ACC112 (cell line): ENCODE data around the gene ATP2A3.

Experiments
- H2AFZ ChIP-seq: fragments of 200-600 bp; sonication (generic); one replicate; pipeline ENCODE4 v1.6.0; 2017; ENCODE audit warnings: antibody characterized with exemption, low read length; ENCODE audit not compliant: unreplicated experiment
- H3K27ac ChIP-seq: fragments of 200-600 bp; sonication (generic); 2 replicates; pipeline ENCODE4 v1.5.1; 2014; ENCODE audit warnings: low read depth, mild to moderate bottlenecking, antibody characterized with exemption, low read length, moderate library complexity
- H3K27me3 ChIP-seq: fragments of 200-600 bp; sonication (generic); 2 replicates; pipeline ENCODE4 v1.6.1; 2014; ENCODE audit warnings: mild to moderate bottlenecking, antibody characterized with exemption, low read length, moderate library complexity, mixed read lengths; ENCODE audit not compliant: insufficient read depth
- H3K36me3 ChIP-seq: fragments of 200-600 bp; sonication (generic); 2 replicates; pipeline ENCODE4 v1.6.1; 2016; ENCODE audit warnings: mild to moderate bottlenecking, antibody characterized with exemption, low read length, moderate library complexity, mixed read lengths; ENCODE audit not compliant: insufficient read depth
- H3K4me1 ChIP-seq: fragments of 200-600 bp; sonication (generic); one replicate; pipeline ENCODE4 v1.6.1; 2016; ENCODE audit warnings: low read length, mixed read lengths; ENCODE audit not compliant: insufficient read depth, unreplicated experiment, control insufficient read depth
- H3K4me3 ChIP-seq: fragments of 200-600 bp; sonication (generic); 2 replicates; pipeline ENCODE4 v1.5.1; 2014; ENCODE audit warnings: mild to moderate bottlenecking, low read depth, low read length
- H3K79me2 ChIP-seq: fragments of 200-600 bp; sonication (generic); one replicate; pipeline ENCODE4 v1.6.0; 2016; ENCODE audit warnings: low read length; ENCODE audit not compliant: control insufficient read depth, unreplicated experiment, insufficient read depth

The ATP2A3 gene

GRCh38 chr17:3916825-3917224 lies 47.4 kb downstream of the ATP2A3 start:
- H3K36me3 ChIP-seq = no peaks in the 10 kb centered on the region
- H3K27me3 ChIP-seq = no peaks in the 10 kb centered on the region
- H3K27ac ChIP-seq = no peak overlapping the region
- H3K79me2 ChIP-seq = no peaks in the 10 kb centered on the region
- no peak overlapping the region for H2AFZ ChIP-seq
- peaks cover 6% of the 10 kb centered on the region for H3K4me1 ChIP-seq
- no peak overlapping the region for H3K4me3 ChIP-seq

- no peaks in the 10 kb centered on the region for H3K27me3 ChIP-seq
- no peaks in the 10 kb centered on the region for H3K36me3 ChIP-seq
- H3K27ac ChIP-seq = no peak within 1 kb of the TSS
- peaks cover 6% of the 10 kb centered on the region for H3K4me1 ChIP-seq
- no peaks in the 10 kb centered on the region for H3K79me2 ChIP-seq
- H3K4me3 ChIP-seq = no peak within 1 kb of the TSS
- no peak within 1 kb of the TSS for H2AFZ ChIP-seq
Observed at GRCh38 chr17:3915995-3916696, 48.1 kb downstream of the ATP2A3 start, which contains the start of gene P2RX1. Gene P2RX1, minus strand, starts transcription at chr17:3916465. Its CDS starts 240 bp downstream, at chr17:3916225.

- Histone ChIP-seq H3K79me2 (no peaks in the 10 kb centered on the region), H3K36me3 (no peaks in the 10 kb centered on the region), H3K27me3 (no peaks in the 10 kb centered on the region), H3K4me1 (peaks cover 6% of the 10 kb centered on the region), H3K27ac (no peak overlapping the region), H3K4me3 (no peak overlapping the region), H2AFZ (no peak overlapping the region)
Observed at GRCh38 chr17:3915581-3915994, 48.6 kb downstream of the ATP2A3 start.

- H2AFZ ChIP-seq = no peak overlapping the region
- H3K4me3 ChIP-seq = no peak overlapping the region
- H3K27ac ChIP-seq = no peak overlapping the region
- no peaks in the 10 kb centered on the region for H3K36me3 ChIP-seq
- H3K27me3 ChIP-seq = no peaks in the 10 kb centered on the region
- peaks cover 6% of the 10 kb centered on the region for H3K4me1 ChIP-seq
- H3K79me2 ChIP-seq = no peaks in the 10 kb centered on the region
Observed at GRCh38 chr17:3914312-3914670, 49.9 kb downstream of the ATP2A3 start.

GRCh38 chr17:3913531-3914311 lies 50.5 kb downstream of the ATP2A3 start:
- Histone ChIP-seq H3K36me3 (no peaks in the 10 kb centered on the region), H3K27me3 (no peaks in the 10 kb centered on the region), H2AFZ (no peak overlapping the region), H3K79me2 (no peaks in the 10 kb centered on the region), H3K4me3 (no peak overlapping the region), H3K4me1 (peaks cover 6% of the 10 kb centered on the region), H3K27ac (no peak overlapping the region)

- Histone ChIP-seq H2AFZ (no peak overlapping the region), H3K27me3 (no peaks in the 10 kb centered on the region), H3K27ac (no peak overlapping the region), H3K4me1 (peaks cover 6% of the 10 kb centered on the region), H3K79me2 (no peaks in the 10 kb centered on the region), H3K36me3 (no peaks in the 10 kb centered on the region), H3K4me3 (no peak overlapping the region)
Observed at GRCh38 chr17:3912827-3913226, 51.4 kb downstream of the ATP2A3 start.

- Histone ChIP-seq H3K79me2 (no peaks in the 10 kb centered on the region), H3K4me1 (no peaks in the 10 kb centered on the region), H3K27me3 (no peaks in the 10 kb centered on the region), H3K36me3 (no peaks in the 10 kb centered on the region), H2AFZ (no peak overlapping the region), H3K4me3 (no peak overlapping the region), H3K27ac (no peak overlapping the region)
Observed at GRCh38 chr17:3911271-3912053, 52.8 kb downstream of the ATP2A3 start.

- no peaks in the 10 kb centered on the region for H3K27me3 ChIP-seq
- no peaks in the 10 kb centered on the region for H3K4me1 ChIP-seq
- no peak overlapping the region for H3K27ac ChIP-seq
- no peak overlapping the region for H3K4me3 ChIP-seq
- H3K36me3 ChIP-seq = no peaks in the 10 kb centered on the region
- H2AFZ ChIP-seq = no peak overlapping the region
- no peaks in the 10 kb centered on the region for H3K79me2 ChIP-seq
Observed at GRCh38 chr17:3910420-3911270, 53.6 kb downstream of the ATP2A3 start.

- Histone ChIP-seq H3K36me3 (no peaks in the 10 kb centered on the region), H3K27ac (no peak overlapping the region), H3K27me3 (no peaks in the 10 kb centered on the region), H3K79me2 (no peaks in the 10 kb centered on the region), H2AFZ (no peak overlapping the region), H3K4me3 (no peak overlapping the region), H3K4me1 (no peaks in the 10 kb centered on the region)
Observed at GRCh38 chr17:3909257-3909656, 55.0 kb downstream of the ATP2A3 start.
